T-helper 1 cell (primary cell): ENCODE measurements around the gene UFD1.

Experiments used
- DNase-seq, 5 donors: peaks; one replicate each; pipeline ENCODE4 v3.0.0-alpha.2; 2012 to 2020

The UFD1 gene

GRCh38 chr22:19515654-19516377 is 36.8 kb upstream of the UFD1 start:
- DNase-seq = no peak

GRCh38 chr22:19514831-19515565 is 36.0 kb upstream of the UFD1 start:
- DNase-seq = no peak

- DNase-seq = no peak
Observed at GRCh38 chr22:19513823-19514222, 34.8 kb upstream of the UFD1 start.

- DNase-seq = no peak
Observed at GRCh38 chr22:19510919-19511341, 31.9 kb upstream of the UFD1 start.

DNA sequence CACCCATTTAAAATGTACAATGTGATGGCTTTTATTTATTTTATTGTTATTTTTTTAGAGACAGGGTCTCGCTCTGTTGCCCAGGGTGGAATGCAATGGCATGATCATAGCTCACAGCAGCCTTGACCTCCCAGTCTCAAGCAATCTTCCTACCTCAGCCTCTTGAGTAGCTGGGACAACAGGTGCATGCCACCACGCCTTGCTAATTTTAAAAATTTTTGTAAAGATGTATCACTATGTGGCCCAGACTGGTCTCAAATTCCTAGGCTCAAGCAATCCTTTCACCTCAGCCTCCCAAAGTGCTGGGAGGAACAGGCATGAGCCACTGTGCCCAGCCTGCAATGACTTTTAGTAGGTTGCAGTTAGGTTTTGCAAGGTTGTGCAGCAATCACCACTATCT is 30.9 kb upstream of the UFD1 start:
- DNase-seq = no peak

GRCh38 chr22:19509191-19509590 is 30.2 kb upstream of the UFD1 start:
- no peak for DNase-seq

- no peak for DNase-seq
Observed at GRCh38 chr22:19508024-19508776, 29.2 kb upstream of the UFD1 start.

- DNase-seq = no peak
Observed at GRCh38 chr22:19507534-19507861, 28.5 kb upstream of the UFD1 start.

- DNase-seq = no peak
Observed at GRCh38 chr22:19506212-19506611, 27.2 kb upstream of the UFD1 start.

DNA sequence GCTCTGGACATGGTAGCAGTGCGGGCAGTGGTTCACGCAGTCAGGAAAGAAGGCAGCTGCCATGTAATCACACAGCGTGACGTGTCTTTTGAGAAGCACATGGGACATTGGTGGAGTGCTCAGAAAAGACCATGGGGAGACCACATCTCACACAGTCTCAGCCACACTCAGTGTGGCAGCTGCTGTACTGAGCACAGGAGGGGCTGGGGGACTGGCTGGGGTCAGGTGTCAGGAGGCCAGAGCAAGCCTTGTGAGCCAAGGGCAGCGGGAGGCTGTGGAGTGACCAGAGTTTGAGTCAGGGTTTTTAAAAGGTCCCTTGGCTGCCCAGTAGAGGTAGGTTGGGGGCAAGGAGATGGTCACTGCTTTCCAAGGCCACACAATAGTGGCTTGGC is 26.7 kb upstream of the UFD1 start:
- DNase-seq = no peak

DNA sequence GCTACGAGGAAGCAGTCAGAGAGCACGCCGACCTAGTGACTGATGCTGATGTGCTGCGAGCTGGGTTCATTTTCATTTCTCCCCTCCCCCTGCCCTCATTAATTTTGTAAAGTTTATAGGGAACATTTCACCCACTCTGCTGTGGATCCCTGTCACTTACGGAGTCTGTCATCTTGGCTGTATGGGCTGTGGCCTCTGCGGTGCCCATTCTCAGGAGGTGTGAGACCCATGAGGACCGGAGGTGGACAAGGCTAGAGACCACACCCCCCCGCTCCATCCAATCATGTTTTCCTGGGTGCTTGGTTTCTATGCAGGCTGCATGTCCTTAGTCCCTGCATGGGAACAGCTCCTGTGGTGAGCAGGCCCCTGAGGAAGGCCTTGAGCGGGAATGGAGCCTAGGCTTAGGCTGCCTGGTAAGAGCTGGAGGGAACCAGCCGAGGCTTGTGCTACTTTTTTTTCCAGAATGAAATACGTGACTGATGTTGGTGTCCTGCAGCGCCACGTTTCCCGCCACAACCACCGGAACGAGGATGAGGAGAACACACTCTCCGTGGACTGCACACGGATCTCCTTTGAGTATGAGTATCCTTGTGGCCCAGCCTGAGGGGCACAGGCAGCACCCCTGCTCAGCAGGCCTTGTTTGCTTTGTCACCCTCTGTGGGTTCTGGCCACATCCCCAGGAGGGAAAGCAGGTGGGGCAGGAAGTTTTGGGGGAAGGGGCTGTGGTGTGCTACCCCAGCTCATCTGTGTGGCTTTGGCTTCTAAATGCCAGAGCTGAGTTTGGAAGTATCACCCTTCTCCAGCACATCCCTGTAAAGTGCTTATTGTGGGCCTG is 26.1 kb upstream of the UFD1 start:
- DNase-seq = peak in 1 of 5 donors; percentile 13

DNA sequence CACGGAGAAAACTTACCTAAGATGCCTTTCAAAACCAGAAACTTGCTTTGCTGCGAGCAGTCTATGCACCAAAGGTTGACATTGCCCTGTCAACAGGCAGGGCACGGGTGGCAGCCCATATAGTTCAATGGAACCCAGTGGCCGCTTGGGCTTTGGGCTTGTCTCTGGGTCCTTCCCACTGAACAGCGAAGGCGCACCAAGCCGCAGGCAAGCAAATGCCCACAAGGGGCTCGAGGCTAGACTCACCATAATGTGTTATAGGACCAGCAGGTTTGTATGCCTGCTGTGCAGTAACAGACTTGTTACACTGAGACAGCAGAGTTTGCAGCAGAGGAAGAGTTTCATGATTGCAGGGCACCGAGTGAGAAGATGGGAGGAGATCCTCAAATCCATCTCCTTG is 24.9 kb upstream of the UFD1 start:
- no peak for DNase-seq

DNA sequence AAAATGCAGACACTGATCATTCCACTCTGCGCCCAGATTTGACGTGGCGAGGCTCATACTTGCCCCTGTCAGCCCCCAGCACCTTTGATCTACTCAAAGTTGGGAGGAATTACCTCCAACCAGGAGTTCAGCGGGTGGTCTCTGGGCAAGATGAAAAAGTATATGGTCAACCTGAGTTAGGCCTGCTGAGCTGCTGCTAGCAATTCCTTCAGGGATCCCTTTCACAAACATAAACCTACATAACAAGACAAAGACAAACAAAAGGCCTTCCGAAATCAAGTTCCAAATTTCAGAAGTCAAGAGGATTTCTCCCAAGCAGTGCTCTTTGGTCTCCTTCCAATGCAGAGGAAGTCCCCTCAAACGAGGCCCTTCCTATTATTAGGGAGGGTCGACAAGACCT is 24.4 kb upstream of the UFD1 start:
- no peak for DNase-seq

DNA sequence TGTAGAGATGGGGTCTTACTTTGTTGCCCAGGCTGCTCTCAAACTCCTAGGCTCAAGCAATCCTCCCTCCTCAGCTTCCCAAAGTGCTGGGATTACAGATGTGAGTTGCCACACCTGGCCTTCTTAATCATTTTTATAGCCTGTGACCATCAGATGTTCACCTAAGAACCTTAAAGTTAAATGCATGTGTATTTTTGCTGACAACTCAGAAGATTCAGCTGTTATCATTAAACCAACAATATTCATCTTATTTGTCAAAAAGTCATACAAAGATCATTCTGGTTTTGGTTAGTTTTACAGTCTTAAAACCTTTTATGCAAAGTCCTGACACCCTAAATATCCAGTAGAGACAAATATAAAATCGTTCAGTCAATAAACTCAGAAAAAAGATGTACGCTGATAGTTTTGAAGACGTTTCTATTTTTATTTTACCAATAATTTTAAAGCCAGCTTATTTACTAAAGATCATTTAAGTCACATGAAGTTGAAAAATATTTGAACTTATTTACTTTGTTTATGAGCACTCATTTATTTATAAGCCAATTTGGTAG is 23.0 kb upstream of the UFD1 start:
- DNase-seq = no peak

DNA sequence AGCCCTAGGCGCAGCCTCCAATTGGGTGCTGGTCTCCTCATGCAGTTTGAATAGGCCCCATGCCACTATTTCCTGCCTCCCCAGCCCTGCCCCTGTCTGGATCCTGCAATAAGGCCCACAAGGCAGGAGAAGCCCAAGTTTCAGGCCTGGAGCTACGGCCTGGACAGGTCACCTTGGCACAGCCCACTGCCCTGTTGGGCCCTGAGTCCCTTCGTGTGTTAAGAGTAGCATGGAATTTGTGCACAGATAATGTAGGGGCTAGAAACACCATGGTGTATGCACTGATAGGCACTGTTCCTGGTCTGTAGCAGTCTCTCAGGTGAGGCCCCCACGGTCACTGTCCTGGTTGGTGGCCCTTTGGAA is 20.9 kb upstream of the UFD1 start:
- DNase-seq = no peak

DNA sequence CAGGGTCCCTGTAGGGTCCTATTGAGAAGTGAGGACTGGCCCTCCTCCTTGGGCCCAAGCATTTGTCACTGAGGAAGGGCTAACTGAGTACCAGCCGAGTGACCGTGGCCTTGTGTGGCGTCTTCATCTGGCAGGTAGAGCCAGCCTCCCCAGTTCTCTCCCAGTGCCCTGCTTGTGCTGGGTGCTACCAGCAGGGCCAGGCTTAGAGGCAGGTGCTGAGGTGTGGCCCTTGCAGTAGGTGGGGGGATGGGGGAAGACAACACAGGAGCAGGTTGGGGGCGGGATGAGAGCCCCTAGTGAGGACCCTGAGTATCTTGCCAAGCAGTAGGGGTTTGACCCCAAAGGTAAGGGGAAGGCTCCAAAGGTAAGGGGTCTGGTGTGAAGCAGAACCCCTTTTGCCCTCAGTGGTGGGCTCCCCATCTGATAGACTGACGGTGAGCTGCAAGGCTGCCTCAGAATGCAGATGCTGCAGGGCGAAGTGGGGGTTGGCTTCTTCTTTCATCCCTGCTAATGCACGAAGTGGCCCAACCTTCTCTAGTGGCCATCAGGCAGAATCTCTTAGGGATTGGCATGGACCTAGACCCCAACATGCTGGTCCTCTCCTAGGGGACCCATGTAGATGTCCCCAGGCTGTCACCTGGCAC is 20.4 kb upstream of the UFD1 start:
- DNase-seq = no peak

- no peak for DNase-seq
Observed at GRCh38 chr22:19498866-19499190, 19.8 kb upstream of the UFD1 start.

GRCh38 chr22:19498154-19498865 is 19.3 kb upstream of the UFD1 start:
- DNase-seq = no peak

- DNase-seq = no peak
Observed at GRCh38 chr22:19497245-19497644, 18.3 kb upstream of the UFD1 start.

DNA sequence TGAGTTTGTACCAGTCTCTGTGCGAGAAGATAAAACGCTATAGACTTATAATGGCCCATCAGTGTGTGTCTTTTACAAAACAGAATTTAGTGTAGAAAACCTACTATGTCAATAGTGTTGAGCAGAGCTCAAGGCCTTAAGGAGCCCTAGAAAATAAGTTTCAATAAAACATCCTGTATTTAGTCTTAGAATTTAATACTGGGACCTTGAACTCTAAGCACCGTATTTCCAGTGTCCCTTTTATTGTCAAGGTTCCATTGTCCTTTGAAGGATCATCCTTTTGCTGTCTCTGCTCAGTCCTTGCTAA is 17.3 kb upstream of the UFD1 start:
- no peak for DNase-seq

DNA sequence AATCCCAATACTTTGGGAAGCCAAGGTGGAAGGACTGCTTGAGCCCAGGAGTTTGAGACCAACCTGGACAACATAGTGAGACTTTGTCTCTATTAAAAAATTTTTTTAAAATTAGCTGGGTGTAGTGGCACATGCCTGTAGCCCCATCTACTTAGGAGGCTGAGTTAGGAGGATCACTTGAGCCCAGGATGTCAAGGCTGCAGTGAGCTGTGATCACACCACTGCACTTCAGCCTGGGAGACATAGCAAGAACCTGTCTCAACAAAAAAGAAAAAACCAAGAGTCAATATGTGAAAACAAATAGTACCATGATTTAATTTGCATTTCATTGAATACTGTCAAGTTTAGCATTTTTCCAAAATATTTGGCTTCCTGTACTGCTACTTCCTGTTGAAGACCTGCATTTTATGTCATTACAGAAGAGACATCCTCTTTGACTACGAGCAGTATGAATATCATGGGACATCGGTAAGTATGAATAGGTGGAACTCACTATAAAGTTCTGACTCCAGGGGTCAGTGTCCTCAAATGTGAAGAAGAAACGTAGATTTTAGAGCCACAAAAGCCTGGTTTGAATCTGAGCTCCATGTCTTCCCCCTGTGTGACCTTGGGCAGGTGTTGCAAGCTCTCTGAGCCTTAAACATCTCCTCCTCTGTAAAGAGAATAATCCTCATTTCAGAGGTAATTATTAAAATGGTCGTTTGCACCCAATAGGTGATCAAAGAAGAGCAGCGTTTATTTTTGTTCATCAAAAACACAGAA is 16.8 kb upstream of the UFD1 start:
- peak in 1 of 5 donors; percentile 38 for DNase-seq
